Trophoblast cell (in vitro differentiated cells and primary cell): ENCODE measurements around the gene MSTN.
"Not testable (repeated sequence)": the region's sequence is repeated elsewhere in the genome, so short reads cannot be mapped to it uniquely, and the experiment has no call there.

Experiments used
- DNase-seq, 2 donors: peaks; one replicate each; pipeline ENCODE4 v3.0.0-alpha.2; 2016
- H2AFZ ChIP-seq: 2 replicates; pipeline ENCODE4 v1.6.1; 2013; ENCODE audit warnings: low read length, moderate library complexity, mild to moderate bottlenecking; ENCODE audit not compliant: insufficient read depth, poor library complexity
- H2AK5ac ChIP-seq: 2 replicates; pipeline ENCODE4 v1.6.1; 2013; ENCODE audit warnings: mild to moderate bottlenecking, low read length
- H2BK120ac ChIP-seq: 2 replicates; pipeline ENCODE4 v1.6.1; 2013; ENCODE audit warnings: low read length, mild to moderate bottlenecking, moderate library complexity; ENCODE audit not compliant: insufficient read depth, poor library complexity
- H2BK12ac ChIP-seq: 2 replicates; pipeline ENCODE4 v1.6.1; 2013; ENCODE audit warnings: mild to moderate bottlenecking, low read length, moderate library complexity
- H2BK5ac ChIP-seq: 2 replicates; pipeline ENCODE4 v1.6.1; 2013; ENCODE audit warnings: low read length, low read depth, moderate library complexity, mild to moderate bottlenecking; ENCODE audit not compliant: poor library complexity
- H3K14ac ChIP-seq: 2 replicates; pipeline ENCODE4 v1.6.1; 2013; ENCODE audit warnings: mild to moderate bottlenecking, low read length
- H3K18ac ChIP-seq: 2 replicates; pipeline ENCODE4 v1.6.1; 2013; ENCODE audit warnings: mild to moderate bottlenecking, low read length
- H3K23ac ChIP-seq: 2 replicates; pipeline ENCODE4 v1.6.1; 2013; ENCODE audit warnings: low read length
- H3K27ac ChIP-seq: 2 replicates; pipeline ENCODE4 v1.5.1; 2013; ENCODE audit warnings: low read depth, mild to moderate bottlenecking, inconsistent platforms, low read length, moderate library complexity
- H3K27me3 ChIP-seq: 2 replicates; pipeline ENCODE4 v1.6.1; 2013; ENCODE audit warnings: inconsistent platforms, mild to moderate bottlenecking, low read length, moderate library complexity; ENCODE audit not compliant: insufficient read depth
- H3K36me3 ChIP-seq, 2 experiments: 1 replicate in 1 of 2; 2 replicates in 1 of 2; pipeline ENCODE4 v1.6.1; 2013; ENCODE audit warnings: low read length in 2 of 2, mild to moderate bottlenecking in 2 of 2, moderate library complexity in 1 of 2; ENCODE audit not compliant: insufficient read depth in 2 of 2, control insufficient read depth in 1 of 2
- H3K4ac ChIP-seq: 2 replicates; pipeline ENCODE4 v1.6.1; 2013; ENCODE audit warnings: low read depth, mild to moderate bottlenecking, low read length, moderate library complexity
- H3K4me1 ChIP-seq, 2 experiments: 1 replicate in 1 of 2; 2 replicates in 1 of 2; pipeline ENCODE4 v1.6.1; 2013; ENCODE audit warnings: low read length in 2 of 2, mild to moderate bottlenecking in 2 of 2, moderate library complexity in 1 of 2; ENCODE audit not compliant: insufficient read depth in 2 of 2, control insufficient read depth in 1 of 2
- H3K4me2 ChIP-seq: 2 replicates; pipeline ENCODE4 v1.6.1; 2013; ENCODE audit warnings: inconsistent platforms, mild to moderate bottlenecking, low read length, moderate library complexity
- H3K4me3 ChIP-seq: 2 replicates; pipeline ENCODE4 v1.5.1; 2013; ENCODE audit warnings: mild to moderate bottlenecking, low read depth, low read length, inconsistent platforms
- H3K79me1 ChIP-seq: one replicate; pipeline ENCODE4 v1.6.1; 2013; ENCODE audit warnings: low read length
- H3K79me2 ChIP-seq: 2 replicates; pipeline ENCODE4 v1.6.1; 2013; ENCODE audit warnings: low read length, mild to moderate bottlenecking; ENCODE audit not compliant: control insufficient read depth, insufficient read depth, poor library complexity
- H3K9ac ChIP-seq: 2 replicates; pipeline ENCODE4 v1.6.1; 2013; ENCODE audit warnings: mild to moderate bottlenecking, low read length
- H3K9me3 ChIP-seq: 2 replicates; pipeline ENCODE4 v1.6.1; 2013; ENCODE audit warnings: low read depth, mild to moderate bottlenecking, control low read depth, inconsistent platforms, low read length; ENCODE audit not compliant: insufficient read depth
- H4K12ac ChIP-seq: 2 replicates; pipeline ENCODE4 v1.6.1; 2013; ENCODE audit warnings: low read depth, mild to moderate bottlenecking, low read length, moderate library complexity
- H4K8ac ChIP-seq: 2 replicates; pipeline ENCODE4 v1.6.1; 2013; ENCODE audit warnings: low read depth, mild to moderate bottlenecking, low read length, moderate library complexity
- H4K91ac ChIP-seq: one replicate; pipeline ENCODE4 v1.6.1; 2013; ENCODE audit warnings: low read depth, mild to moderate bottlenecking, low read length, moderate library complexity
- WGBS: extraction: QIAGEN DNeasy Blood & Tissue Kit; methylation state at CpG from one replicate; pipeline ENCODE4 v1.1.7; 2013; ENCODE audit warnings: missing lambda C conversion rate; ENCODE audit not compliant: insufficient read length, insufficient coverage; ENCODE audit errors: extremely low coverage; 5-methylcytosine and 5-hydroxymethylcytosine counted together

The MSTN gene

GRCh38 chr2:190020720-190021119 lies 41.8 kb downstream of the MSTN start:
- H3K4me3 ChIP-seq: no peak overlapping the region
- H3K36me3 ChIP-seq: no peaks in the 10 kb centered on the region
- no peak overlapping the region for H4K8ac ChIP-seq
- no peak overlapping the region for H2BK5ac ChIP-seq
- no peak overlapping the region for H2AK5ac ChIP-seq
- no peak overlapping the region for H4K12ac ChIP-seq
- peaks cover 3% of the 10 kb centered on the region for H3K9me3 ChIP-seq
- H3K9ac ChIP-seq: no peak overlapping the region
- no peak overlapping the region for H3K14ac ChIP-seq
- H3K4me1 ChIP-seq: no peaks in the 10 kb centered on the region
- no peak overlapping the region for H3K18ac ChIP-seq
- H3K23ac ChIP-seq: no peak overlapping the region
- no peak overlapping the region for H2BK120ac ChIP-seq
- H4K91ac ChIP-seq: no peak overlapping the region
- H3K27ac ChIP-seq: no peak overlapping the region
- no peak overlapping the region for H2AFZ ChIP-seq
- no peak overlapping the region for H3K4me2 ChIP-seq
- DNase-seq: no peak
- H3K79me2 ChIP-seq: no peaks in the 10 kb centered on the region
- H3K79me1 ChIP-seq: no peaks in the 10 kb centered on the region
- H3K4ac ChIP-seq: no peak overlapping the region
- no peak overlapping the region for H2BK12ac ChIP-seq
- H3K27me3 ChIP-seq: no peaks in the 10 kb centered on the region

- H3K79me2 ChIP-seq: no peaks in the 10 kb centered on the region
- H4K12ac ChIP-seq: no peak overlapping the region
- no peak overlapping the region for H3K14ac ChIP-seq
- WGBS: no CpG with 5 or more reads among the region's 1 CpG
- no peak overlapping the region for H3K9ac ChIP-seq
- no peak overlapping the region for H2BK120ac ChIP-seq
- H2BK12ac ChIP-seq: no peak overlapping the region
- H3K4me3 ChIP-seq: no peak overlapping the region
- H4K91ac ChIP-seq: no peak overlapping the region
- H4K8ac ChIP-seq: no peak overlapping the region
- H3K4me1 ChIP-seq: no peaks in the 10 kb centered on the region
- no peak overlapping the region for H3K27ac ChIP-seq
- H2BK5ac ChIP-seq: no peak overlapping the region
- no peak overlapping the region for H3K4me2 ChIP-seq
- no peaks in the 10 kb centered on the region for H3K27me3 ChIP-seq
- H3K23ac ChIP-seq: no peak overlapping the region
- no peaks in the 10 kb centered on the region for H3K79me1 ChIP-seq
- no peak overlapping the region for H2AFZ ChIP-seq
- no peak for DNase-seq
- no peak overlapping the region for H2AK5ac ChIP-seq
- peaks cover 9% of the 10 kb centered on the region for H3K9me3 ChIP-seq
- H3K36me3 ChIP-seq: no peaks in the 10 kb centered on the region
- H3K4ac ChIP-seq: no peak overlapping the region
- no peak overlapping the region for H3K18ac ChIP-seq
Observed at GRCh38 chr2:190017837-190018236, 44.7 kb downstream of the MSTN start.

- H4K91ac ChIP-seq, H2BK5ac ChIP-seq, H3K79me2 ChIP-seq, H3K14ac ChIP-seq, H3K9me3 ChIP-seq, H4K12ac ChIP-seq, H3K23ac ChIP-seq, H3K27ac ChIP-seq, H3K4ac ChIP-seq, H2AK5ac ChIP-seq, H2BK120ac ChIP-seq, DNase-seq, H3K4me3 ChIP-seq, H3K27me3 ChIP-seq, H3K36me3 ChIP-seq, H3K18ac ChIP-seq, H3K4me1 ChIP-seq, H4K8ac ChIP-seq, H2AFZ ChIP-seq, H3K9ac ChIP-seq, H3K4me2 ChIP-seq, H2BK12ac ChIP-seq, H3K79me1 ChIP-seq: not testable (repeated sequence)
- WGBS: no CpG with 5 or more reads among the region's 1 CpG
Observed at GRCh38 chr2:190015969-190016368, 46.6 kb downstream of the MSTN start.
